Ovary (tissue), 9 donors: ENCODE results near the gene HIVEP3. TPM values are rescaled to one million over a fixed set of nuclear protein-coding genes. Genes with fewer than 3 reads are reported as not detected.

ENCODE experiments used
- DNase-seq, 5 donors: peaks; one replicate each; pipeline ENCODE4 v3.0.0-alpha.2; 2019 to 2020
- H3K27ac ChIP-seq, 2 donors: fragments of 200-600 bp; one replicate each; pipeline versions ENCODE4 v1.5.1 to v1.8.0; 2019 to 2022
- H3K27me3 ChIP-seq: fragments of 200-600 bp; one replicate; pipeline ENCODE4 v1.8.0; 2022
- H3K36me3 ChIP-seq: fragments of 200-600 bp; sonication (generic); one replicate; pipeline ENCODE4 v1.5.1; 2019
- H3K4me1 ChIP-seq: one replicate; pipeline ENCODE4 v1.8.1; 2013; ENCODE audit warnings: mild to moderate bottlenecking, moderate library complexity; ENCODE audit not compliant: insufficient read depth
- H3K4me3 ChIP-seq: fragments of 200-600 bp; sonication (generic); one replicate; pipeline ENCODE4 v1.5.1; 2017
- H3K9me3 ChIP-seq, 2 donors: fragments of 200-600 bp in 1 of 2; sonication (generic) in 1 of 2; one replicate each; pipeline versions ENCODE4 v1.5.1 to v1.8.1; 2013 to 2019; ENCODE audit warnings: mild to moderate bottlenecking in 1 of 2, moderate library complexity in 1 of 2
- CTCF ChIP-seq, 3 donors: fragments of 450-650 bp in 2 of 3; fragments of 200-600 bp in 1 of 3; IDR thresholded peaks; one replicate each; pipeline versions ENCODE4 v1.5.1 to v1.8.0; 2016 to 2022; ENCODE audit warnings: antibody characterized with exemption in 3 of 3, mild to moderate bottlenecking in 1 of 3
- EP300 ChIP-seq: sonication (generic); formaldehyde crosslinking; IDR thresholded peaks from one replicate; pipeline ENCODE4 v1.6.1; 2017; ENCODE audit warnings: antibody characterized with exemption
- POLR2A ChIP-seq: fragments of 450-650 bp; IDR thresholded peaks from one replicate; pipeline ENCODE4 v1.6.1; 2017; ENCODE audit warnings: antibody characterized with exemption, mild to moderate bottlenecking, moderate library complexity
- WGBS, 3 donors: extraction: QIAGEN DNeasy Blood & Tissue Kit in 1 of 3; methylation state at CpG; one replicate each; pipeline versions ENCODE4 v1.1.5 to v1.1.7; 2013 to 2017; 5-methylcytosine and 5-hydroxymethylcytosine counted together
- intact Hi-C, 4 donors: fragments of 100-400 bp; cut with DNase I; formaldehyde crosslinking; loops; one replicate each; pipeline versions ENCODE4 v1.11.0 to v1.15.1; 2022 to 2023
- polyA plus RNA-seq, 2 donors: library from polyadenylated mRNA; stranded (reverse); fragments of 200-250 nt in 1 of 2; fragments of 350-450 nt in 1 of 2; fragmentation: Illumina TruSeq in 1 of 2; extraction: RNeasy Lipid Tissue Mini Kit (QIAGEN cat#74804) in 1 of 2; gene quantifications; one replicate each; pipeline ENCODE4 v1.2.3, GENCODE V29; 2013 to 2014
- total RNA-seq, 7 donors: library from RNA; depleted of rRNA in 2 of 7; stranded (reverse); fragments of >200 nt in 2 of 7; fragmentation: NEBNext Ultra II Directional in 3 of 7; extraction: Animal tissue kit (Norgen Biotek cat#: 25700) in 3 of 7; gene quantifications; one replicate each; pipeline versions ENCODE4 v1.1.0 to v1.2.4, GENCODE V29; 2016 to 2023
- donor health status: DM: no; HTN: no; CAD: no; lungs with moderate emphysema.
- donor health status: DM: no; HTN: no; CAD: no.
- donor health status: Bipolar disorder and iron deficiency.
- donor health status: DM: yes; HTN: yes; CAD: no.
- donor health status: DM: no; HTN: no; CAD: no.
- donor health status: DM: yes; HTN: yes; CAD: no.

The HIVEP3 gene
- total and polyA plus RNA-seq, 9 donors: 3.0 to 7.5 (median 5.2) TPM

- no peaks in the 10 kb centered on the region for H3K27me3 ChIP-seq
- TF ChIP-seq CTCF (IDR thresholded peaks at IDR 0.05) (no peak), POLR2A (no peak), EP300 (no peak)
- no peaks in the 10 kb centered on the region for H3K36me3 ChIP-seq
- peak overlapping the region; percentile 44 for H3K4me3 ChIP-seq
- DNase-seq: no peak
- WGBS, 3 donors: 60 to 65% (median 64%) methylated on average over 7 of the region's 7 CpGs
- no peaks in the 10 kb centered on the region for H3K9me3 ChIP-seq
- no peak overlapping the region for H3K27ac ChIP-seq
- intact Hi-C loops: no loop called here
- H3K4me1 ChIP-seq: peaks cover 2% of the 10 kb centered on the region
Observed at GRCh38 chr1:41917076-41917475, 1.6 kb downstream of the HIVEP3 start.

- Histone ChIP-seq H3K27me3 (no peaks in the 10 kb centered on the region), H3K4me3 (no peak overlapping the region), H3K36me3 (no peaks in the 10 kb centered on the region), H3K4me1 (peaks cover 2% of the 10 kb centered on the region), H3K27ac (no peak overlapping the region), H3K9me3 (no peaks in the 10 kb centered on the region)
- TF ChIP-seq POLR2A (no peak), CTCF (IDR thresholded peaks at IDR 0.05) (no peak), EP300 (no peak)
- no peak for DNase-seq
- 77 to 92% (median 90%) methylated on average over 4 of the region's 4 CpGs for WGBS, 3 donors
- intact Hi-C loops: no loop called here
Observed at GRCh38 chr1:41915786-41916571, 2.7 kb downstream of the HIVEP3 start.

GRCh38 chr1:41914516-41914915, 4.2 kb downstream of the HIVEP3 start:
- 70 to 73% (median 72%) methylated on average over 3 of the region's 3 CpGs for WGBS, 3 donors
- peaks cover 2% of the 10 kb centered on the region for H3K4me1 ChIP-seq
- TF ChIP-seq POLR2A (no peak), EP300 (no peak), CTCF (IDR thresholded peaks at IDR 0.05) (no peak)
- H3K9me3 ChIP-seq: no peaks in the 10 kb centered on the region
- intact Hi-C loops: no loop called here
- no peaks in the 10 kb centered on the region for H3K36me3 ChIP-seq
- H3K4me3 ChIP-seq: no peak overlapping the region
- DNase-seq: no peak
- H3K27me3 ChIP-seq: no peaks in the 10 kb centered on the region
- H3K27ac ChIP-seq: no peak overlapping the region

GRCh38 chr1:41913014-41913413, 5.7 kb downstream of the HIVEP3 start:
- Histone ChIP-seq H3K36me3 (no peaks in the 10 kb centered on the region), H3K27ac (no peak overlapping the region), H3K4me1 (peaks cover 2% of the 10 kb centered on the region), H3K9me3 (no peaks in the 10 kb centered on the region), H3K4me3 (no peak overlapping the region), H3K27me3 (no peaks in the 10 kb centered on the region)
- no peak for TF ChIP-seq CTCF (IDR thresholded peaks at IDR 0.05)
- no peak for TF ChIP-seq EP300
- no peak for TF ChIP-seq POLR2A
- 86 to 89% (median 87%) methylated on average over 1 of the region's 1 CpG for WGBS, 3 donors
- intact Hi-C loops: no loop called here
- DNase-seq: no peak
